ENCODE results near the gene MCOLN3.
"Not testable (repeated sequence)": the region's sequence is repeated elsewhere in the genome, so short reads cannot be mapped to it uniquely, and the experiment has no call there.

Gene MCOLN3

DNA sequence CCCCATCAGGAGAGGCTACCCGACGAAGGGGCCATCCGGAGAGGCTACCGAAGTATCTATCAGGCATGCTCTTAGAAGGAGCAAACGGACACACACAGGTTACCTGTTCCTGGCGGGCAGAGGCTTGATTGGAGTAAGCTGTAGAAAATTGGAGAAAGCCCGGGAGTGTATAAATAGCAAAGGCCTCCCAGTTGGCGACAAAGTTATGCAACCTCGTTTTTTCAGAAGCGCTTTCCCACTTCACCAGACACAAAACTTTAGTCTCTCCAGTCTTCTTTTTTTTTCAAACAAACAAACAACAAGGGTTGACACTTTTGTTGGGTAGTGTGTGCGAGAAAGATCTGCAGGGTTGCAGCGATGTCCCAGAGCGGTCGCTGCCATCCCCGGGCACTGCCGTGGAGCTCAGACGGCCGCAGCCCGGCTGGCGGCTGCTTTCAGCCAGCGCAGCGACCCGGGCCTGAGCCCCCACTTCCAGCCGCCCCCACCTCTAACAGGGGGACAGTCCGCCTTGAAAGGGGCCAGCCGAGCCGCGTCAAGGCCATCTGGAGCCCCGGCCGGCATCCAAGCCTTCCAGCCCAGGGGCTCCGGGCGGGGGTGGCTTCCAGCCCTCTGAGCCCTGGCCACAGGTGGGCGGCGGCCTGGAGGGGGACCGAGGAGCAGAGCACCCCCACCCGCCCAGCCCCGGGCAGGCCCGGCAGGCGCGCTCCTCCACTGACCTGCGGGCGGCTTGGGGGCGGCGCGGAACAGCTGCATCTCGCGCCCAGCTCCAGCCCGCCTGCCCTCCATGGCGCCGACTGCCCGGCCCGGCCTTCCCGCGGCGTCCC is 616 bp downstream of the MCOLN3 start:
- no peak for DNase-seq

DNA sequence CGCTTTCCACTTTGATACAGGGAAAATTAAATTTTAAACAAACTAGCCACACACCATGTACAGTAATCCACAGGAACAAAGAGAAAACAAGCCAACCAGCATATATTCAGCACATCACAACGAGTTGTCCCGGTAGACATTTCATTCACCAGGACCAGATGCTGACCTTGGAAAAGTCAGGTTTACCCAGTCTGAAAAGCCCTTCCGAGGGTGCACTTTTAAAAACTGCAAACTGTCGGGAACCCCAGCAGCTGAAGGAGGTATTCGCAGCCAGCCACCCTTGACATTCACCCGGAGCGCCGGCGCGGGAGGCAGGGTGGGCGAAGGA is 1.2 kb downstream of the MCOLN3 start:
- DNase-seq: no peak

DNA sequence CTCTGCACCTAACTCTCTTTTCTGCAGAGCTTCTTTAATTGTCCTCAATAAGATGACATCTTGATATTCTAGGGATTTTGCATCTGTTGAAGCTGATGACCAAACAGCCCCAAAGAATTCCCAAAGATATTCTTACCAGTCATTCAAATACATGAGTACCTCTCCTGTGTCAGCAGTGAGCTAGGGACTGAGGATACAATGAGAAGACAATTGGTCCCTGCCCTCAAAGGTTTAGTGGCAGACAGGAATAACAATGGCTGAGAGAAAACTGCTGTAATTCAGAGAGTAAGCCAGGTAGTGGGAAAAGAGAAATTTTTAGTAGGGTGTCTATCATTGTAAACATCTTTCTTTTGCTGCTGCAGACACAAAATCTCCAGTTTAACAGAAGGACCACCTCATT is 5.9 kb downstream of the MCOLN3 start:
- DNase-seq: no peak

DNA sequence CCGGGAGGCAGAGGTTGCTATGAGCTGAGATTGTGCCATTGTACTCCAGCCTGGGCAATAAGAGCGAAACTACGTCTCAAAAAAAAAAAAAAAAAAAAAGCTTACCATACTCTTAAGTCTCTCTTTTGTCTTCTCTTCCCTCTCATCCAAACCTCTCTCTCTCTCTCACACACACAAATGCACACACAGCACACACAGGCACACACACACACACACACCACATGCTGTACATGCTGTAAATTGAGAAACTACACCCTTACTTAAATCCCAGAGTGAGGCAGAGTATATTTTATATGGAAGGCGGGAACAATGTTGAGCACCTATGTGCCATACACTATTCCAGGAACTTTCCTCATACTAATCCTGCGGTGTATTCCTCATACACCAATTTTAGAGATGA is 6.5 kb downstream of the MCOLN3 start:
- DNase-seq: no peak

DNA sequence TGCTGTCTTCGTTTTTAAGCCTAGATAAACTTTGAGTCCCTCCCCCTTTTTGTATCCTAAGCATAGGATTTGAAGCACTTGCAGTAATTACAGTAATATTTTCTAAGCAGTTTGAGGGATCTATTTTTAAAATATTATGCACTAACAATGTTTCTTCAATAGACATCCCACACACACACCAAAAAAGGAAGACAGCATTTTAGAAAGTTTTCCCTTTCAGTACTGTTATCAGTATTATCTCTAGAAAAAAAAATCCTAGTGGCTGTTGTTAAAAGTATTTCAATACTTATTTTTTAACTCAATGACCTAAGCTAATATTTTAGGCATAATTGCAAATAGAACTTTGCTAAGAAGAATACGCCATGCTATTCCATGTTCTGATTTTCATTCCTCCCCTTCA is 15.1 kb downstream of the MCOLN3 start:
- DNase-seq: no peak

DNA sequence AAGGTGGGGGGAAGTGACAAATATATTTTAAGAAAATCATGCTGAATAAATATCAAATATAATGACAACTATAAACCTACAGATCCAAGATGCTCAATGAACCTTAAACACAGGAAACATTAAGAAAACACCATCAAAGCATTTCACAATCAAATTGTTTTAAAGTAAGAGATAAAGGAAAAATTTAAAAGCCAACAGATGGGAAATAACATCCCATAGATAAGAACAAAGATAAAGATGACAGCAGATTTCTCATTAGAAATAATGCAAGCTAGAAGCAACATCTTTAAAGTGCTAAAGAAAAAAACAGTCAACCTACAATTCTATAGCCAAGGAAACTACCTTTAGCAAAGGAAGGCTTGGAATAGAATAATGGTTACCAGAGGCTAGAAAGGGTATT is 17.8 kb downstream of the MCOLN3 start:
- no peak for DNase-seq

DNA sequence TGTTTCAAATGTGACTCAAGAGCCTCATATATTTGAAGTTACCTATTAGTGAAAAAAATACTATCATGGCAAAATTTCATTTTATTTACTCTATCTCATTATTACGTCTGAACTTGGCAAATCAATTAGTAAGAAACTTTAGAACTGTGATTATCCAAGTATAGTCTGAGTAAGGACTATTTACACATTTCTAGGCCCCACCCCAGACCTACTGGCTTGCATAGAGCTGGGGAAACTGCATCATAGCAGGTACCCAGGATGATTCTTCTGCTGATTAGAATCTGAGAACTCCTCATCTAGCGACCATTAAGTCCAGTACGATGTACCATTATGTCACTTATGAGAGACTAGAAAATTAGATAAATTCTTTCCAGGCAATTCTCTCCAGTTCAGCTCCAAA is 20.1 kb downstream of the MCOLN3 start:
- DNase-seq: no peak

DNA sequence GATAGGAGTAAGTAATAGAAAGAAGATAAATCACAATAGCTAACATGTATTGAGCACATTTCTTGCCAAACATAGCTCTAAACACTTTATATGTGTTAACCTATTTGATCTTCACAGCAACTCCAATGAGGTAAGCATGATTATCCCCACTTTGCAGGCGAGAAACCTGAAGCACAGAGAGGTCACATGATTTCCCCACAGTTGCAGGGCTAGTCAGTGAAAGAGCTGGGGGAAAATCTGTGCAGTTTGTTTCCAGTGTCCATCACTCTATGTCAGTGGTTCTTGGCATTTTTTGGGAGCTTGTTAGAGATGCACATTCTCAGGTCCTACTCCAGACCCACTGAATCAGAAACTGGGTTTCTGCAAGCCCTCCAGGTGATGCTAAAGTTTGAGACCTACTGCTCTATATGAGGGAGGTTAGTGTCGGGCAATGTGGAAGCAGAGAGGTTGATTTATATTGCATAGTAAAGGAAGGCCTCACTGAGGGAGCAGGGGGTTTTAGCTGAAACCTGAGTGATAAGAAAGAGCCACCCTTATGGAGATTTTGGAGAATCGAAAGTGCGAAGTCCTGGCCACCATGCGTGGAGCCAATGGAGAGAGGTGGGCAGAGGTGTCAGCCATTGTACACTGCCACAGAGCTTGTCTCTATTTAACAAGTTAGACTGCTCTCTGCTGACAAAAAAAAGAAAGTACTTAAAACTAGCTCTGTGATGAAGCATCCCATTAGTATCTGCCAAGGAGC is 20.9 kb downstream of the MCOLN3 start:
- DNase-seq: no peak

DNA sequence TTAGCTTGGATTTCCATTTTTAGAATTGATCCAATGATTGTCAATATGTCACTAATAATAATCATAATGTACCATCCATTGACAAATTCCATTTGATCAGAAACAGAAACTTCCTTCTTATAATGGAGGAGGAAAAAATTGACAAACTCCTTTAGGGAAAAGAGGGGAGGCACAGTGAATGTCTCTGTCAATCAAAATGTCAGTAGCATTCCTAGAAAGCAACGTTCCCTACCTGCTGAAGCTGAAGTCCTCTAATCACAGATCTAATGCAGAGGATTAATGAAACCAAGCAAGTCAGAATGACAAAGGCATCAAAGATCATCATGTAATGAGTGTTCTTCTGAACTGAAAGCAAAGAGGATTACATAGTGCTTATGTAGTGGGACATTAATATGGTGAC is 22.4 kb downstream of the MCOLN3 start:
- DNase-seq: no peak

DNA sequence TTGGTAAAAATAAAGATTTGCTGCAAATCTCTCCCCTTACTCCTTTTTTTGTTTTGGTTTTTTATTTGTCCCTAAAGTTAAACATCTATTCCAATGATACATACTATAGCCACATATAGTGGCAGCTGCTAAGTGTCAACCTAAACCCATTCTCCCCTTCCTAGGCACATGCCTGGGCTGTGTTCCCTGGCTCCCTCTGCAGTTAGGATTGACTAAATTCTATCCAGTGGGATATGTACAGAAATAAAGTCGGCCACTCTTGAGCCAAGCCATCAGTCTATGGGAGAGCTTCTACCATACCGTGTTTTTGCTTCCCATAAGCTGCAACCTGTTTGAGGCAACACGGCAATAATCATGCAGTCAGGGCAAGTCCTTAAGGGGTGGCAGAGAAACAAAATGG is 23.6 kb downstream of the MCOLN3 start:
- DNase-seq: no peak

DNA sequence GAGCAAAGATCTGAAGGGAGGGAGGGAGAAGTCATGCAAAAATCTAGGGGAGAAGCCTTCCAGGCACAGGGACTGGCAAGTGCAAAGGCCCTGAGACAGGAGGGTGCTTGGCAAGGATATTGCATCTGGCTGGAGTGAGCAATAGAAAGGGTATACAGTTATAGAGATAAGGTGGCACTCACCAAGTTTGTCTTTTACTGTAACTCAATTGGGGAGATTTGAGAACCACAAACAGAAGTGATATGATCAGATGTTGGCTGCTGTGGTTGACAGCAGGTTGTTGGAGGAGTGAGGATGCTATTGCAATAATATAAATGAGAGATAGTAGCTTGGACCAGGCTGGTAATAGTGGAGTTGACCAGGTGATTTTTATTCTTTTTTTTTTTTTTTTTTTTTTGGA is 25.6 kb downstream of the MCOLN3 start:
- DNase-seq: no peak

DNA sequence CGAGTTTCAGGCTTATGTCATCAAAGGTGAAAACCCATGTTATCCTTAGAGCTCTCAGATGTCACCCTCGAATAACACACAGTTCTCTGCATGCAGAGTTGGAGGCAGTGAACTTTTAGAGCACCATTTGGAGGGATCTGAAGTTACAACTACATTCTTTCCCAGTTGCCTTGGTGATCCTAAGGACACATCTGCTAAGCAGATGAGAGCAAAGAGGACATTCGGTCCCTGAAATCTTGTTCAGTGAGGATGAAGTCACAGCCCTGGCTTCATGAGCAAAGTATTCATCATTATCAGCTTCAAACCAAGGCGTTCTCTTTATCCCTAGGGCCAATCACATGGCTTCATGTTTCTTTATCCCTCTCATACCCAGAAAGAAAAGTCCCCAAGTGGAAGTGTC is 28.3 kb downstream of the MCOLN3 start:
- no peak for DNase-seq

DNA sequence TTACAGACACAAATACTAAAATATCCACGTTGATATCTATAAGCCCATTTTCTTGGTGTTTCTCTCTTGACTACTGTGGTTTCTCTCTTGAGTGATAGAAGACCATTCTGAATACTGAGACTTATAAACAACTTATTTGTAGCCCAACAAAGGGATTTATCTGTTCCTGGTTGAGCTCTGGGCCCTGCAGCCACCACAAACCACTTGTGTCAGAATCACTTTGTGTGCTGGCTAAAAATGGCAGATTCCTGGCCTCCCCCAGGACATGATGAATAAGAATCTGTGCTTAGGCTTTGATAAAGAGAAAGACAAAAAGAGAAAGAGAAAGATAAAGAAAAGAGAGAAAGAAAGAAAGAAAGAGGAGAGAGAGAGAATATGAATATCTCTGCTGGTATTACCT is 32.5 kb downstream of the MCOLN3 start:
- no peak for DNase-seq

DNA sequence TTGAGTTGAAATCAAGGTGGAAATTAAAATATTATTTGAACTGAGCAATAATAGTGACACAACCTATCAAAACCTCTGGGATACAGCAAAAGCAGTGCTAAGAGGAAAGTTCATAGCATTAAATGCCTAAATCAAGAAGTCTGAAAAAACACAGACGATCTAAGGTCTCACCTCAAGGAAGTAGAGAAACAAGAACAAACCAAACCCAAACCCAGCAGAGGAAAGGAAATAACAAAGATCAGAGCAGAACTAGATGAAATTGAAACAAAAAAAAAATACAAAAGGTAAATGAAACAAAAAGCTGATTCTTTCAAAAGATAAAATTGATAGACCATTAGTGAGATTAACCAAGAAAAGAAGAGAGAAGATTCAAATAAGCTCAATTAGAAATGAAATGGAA is 42.7 kb downstream of the MCOLN3 start:
- DNase-seq: not testable (repeated sequence)

DNA sequence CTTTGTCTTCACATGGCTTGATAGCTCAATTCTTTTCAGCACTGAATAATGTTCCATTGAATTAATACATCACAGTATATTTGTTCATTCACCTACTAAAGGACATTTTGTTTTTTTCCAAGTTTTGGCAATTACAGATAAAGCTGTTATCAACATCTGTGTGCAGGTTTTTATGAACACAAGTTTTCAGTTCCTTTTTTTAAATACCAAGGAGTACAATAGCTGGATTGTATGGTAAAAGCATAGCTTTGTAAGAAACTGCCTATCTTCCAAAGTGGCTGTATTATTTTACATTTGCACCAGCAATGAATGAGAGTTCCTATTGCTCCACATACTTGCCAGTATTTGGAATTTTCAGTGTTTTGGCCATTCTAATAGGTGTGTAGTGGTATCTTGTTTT is 46.6 kb downstream of the MCOLN3 start:
- no peak for DNase-seq

DNA sequence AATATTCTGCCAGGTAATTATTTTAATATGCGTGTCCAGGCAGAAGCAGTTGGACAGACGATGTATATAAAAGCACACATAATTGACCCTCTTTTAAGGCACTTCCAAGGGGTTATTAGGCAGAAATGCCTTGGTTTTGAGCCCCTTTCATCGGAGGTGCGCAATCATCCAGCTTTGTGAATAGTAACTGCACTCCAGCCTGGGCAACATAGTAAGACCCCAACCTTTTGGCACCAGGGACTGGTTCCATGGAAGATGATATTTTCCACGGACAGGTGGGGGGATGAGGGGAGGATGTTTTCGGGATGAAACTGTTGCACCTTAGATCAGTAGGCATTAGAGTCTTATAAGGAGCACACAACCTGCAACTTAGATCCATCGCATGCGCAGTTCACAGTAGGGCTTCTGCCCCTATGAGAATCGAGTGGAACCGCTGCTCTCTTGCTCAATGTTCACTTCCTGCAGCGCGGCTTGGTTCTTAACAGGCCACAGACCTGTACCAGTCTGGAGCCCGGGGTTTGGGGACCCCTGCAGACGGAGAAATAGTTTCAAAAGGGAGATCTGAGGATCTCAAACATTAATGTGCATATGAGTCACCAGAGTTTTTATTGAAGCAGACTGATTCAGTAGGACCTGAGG is 49.5 kb downstream of the MCOLN3 start:
- no peak for DNase-seq

DNA sequence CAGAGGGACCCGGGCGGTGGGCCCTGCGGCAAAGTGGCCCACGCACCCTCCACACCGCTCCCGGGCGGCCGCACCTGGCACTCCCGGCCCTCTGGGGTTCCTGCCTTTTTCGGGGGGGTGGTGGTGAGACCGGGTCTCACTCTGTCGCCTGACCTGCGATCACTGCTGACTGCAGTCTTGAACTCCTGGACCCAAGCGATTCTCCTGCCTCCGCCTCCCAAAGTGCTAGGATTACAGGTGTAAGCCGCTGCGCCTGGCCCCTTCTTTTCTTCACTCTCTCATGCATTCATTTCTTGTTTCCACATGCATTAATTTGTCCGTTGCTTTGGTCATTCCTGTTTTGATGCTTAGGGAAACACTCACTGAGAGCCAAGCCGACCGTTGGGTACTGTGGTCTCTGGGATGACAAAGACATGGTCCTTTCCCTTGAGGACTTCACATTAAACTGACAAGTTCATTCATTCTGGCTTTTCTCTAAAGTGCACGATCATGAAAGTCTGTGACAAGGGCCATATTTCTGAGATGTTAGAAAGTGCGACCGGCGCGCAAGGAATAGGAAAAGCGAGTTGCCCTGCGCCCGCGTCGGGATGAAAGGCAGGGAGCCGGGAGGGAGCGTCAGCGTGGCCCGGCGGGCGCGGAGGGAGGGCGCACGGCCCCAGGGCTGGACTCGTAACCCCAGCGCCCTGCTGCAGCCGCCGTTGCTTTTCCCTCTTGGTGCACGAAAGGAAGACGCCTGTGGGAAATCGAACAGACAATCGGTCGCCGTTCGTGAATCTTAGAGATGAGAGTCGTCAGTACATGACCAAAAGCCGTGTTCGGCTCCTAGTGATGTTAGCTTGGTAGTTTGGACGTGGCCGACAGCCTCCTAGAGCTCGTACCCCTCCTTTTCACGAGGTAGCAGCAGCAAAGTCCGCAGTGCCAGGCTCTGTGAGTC is 50.4 kb downstream of the MCOLN3 start:
- no peak for DNase-seq

DNA sequence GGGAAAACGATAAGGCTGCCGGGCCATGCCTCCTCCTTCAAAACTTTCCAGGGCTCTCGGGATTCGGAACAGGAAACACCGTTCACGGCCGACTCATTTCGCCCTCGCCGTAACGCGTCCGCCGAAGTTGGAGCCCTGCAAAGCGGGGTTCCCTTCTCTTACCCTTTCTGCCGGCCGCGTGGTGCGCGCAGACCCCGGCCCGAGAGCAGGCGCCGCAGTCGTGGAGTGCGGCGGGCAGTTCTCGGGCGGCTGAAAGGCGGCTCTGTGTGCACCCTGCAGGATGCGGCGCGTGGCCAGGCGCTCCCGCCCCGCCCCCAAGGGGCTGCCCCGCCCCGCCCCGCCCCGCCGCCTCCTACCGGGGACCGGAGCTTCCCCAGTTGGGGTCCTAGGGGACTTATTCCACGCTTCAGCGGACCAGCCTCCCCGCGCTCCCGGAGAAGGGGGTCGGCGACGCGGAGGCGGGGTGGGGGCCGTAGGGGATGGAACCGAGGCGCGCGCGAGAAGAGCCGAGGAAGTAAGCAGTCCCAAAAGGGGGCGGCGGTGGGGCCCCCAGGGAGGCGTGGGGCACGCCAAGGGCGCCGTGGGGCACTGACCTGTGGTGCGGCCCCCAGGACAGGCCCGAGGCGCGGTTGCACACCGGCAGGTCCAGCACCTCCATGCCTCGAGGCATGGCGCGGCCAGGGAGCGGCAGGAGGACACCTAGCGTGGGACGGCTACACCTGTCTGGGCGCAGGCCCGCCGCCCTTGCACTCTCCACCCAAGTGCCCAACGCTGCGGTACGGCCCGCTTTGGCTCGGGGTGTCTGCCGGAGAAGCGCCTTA is 51.2 kb downstream of the MCOLN3 start, which contains the start of gene MCOLN2:
TSS of gene MCOLN2 (minus strand) at position 268 of the 821 bp plus-strand sequence. CDS start at position 27, 241 bp downstream.
- peak; percentile 62 for DNase-seq

DNA sequence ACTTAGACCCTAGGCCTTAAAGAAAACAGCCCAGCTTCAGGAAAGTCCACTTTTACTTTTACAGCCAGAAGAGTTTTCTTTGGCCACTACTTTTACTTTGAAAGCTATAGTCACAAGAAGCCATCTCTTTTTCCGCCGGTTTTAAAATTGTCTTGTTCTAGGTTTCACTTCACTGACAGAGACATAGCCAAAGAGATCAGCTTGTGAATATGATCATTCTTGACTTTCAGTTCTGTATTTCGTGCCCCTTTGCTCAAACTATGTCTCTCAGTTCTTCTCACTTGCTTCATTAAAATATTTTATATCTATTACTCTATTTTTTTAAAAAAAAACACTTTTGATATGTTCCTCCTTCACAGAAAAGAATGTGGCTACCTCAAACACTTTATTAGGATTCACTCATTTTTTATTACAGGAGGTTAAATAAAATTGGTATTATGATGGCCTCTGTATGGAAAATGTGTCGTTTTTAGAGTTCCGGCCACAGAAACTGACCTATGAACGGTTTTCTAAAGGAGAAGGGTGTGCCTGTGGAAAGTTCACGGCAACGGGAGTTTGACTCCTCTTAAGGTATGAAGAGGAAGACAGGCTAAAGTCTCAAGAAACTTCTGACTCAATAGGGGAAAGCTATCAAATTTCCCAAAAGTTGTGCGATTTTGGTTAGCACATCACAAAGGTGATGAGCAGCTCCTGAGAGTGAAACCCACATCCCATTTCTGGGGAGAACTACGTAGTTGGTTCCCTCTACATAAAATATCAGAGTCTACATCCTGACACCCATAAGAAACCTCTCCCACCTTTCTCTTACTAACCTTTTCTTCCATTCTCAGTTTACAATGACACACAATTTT is 52.6 kb downstream of the MCOLN3 start:
- DNase-seq: no peak

DNA sequence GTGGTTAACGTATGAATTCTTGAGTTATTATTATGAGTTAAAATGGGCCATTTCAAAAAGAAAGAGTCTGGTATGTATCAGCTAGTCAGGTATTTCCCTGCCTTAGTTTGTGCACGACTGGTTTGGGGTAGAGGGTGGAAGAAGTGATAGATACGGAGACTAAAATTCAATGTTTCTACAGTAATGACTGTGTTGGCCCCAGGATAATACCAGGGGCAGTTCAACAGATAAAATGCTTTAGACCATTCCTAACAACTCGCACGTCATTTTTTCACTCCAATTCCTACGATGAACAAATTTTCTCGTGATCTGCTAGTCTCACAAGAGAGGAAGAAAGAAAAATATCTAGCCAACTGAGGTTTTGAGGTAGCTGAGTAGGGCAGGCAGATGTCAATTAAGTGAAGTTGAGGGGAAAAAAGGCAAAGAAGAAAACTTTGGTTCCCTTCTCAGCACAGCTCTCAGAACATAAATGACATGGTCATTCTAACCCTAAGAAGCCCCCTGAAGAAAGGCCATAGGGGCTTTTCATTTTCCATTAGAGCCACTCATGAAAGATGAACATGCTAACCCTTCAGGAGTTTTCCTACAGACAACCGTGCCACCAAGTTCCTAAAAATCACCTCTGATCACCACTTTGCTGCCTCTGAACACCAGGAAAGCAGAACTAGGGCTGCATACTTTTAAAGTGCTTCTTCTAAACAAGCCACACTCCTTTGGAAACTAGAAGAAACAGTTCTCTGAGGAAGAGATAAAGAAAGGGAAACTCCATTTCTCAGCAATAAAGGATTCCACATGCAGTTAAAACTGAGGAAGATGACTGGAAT is 57.0 kb downstream of the MCOLN3 start:
- no peak for DNase-seq
